ENCODE results near the gene TRIM54. TPM values are rescaled to one million over a fixed set of nuclear protein-coding genes. Genes with fewer than 3 reads are reported as not detected.

The TRIM54 gene
- total and polyA plus RNA-seq, 2 donors from 2014 or later, result 0.31 to 2.1 TPM

DNA sequence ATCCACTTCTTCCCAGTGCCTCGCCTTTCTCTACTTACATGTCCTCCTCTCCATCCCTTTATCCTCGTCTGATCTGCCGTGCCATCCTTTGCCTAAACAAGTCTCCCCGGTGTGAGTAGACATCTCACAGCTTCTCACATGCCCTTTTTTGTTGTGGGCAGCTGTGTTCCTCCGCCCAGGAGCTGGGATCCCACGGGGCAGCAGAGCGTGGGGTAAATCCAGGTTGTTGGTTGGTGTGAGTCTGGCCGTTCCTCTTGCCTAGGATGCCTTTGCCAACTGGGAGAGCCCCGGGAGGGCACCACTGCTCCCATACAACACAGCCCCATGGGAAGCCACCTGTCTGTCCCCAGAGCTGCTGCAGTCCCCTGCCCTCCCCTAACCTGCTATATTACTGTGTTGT lies 41.8 kb upstream of the TRIM54 start:
- Histone ChIP-seq H3K27me3 (ENCODE audit: control insufficient read depth, insufficient read depth, low read length) (no peaks in the 10 kb centered on the region), H3K4me1 (ENCODE audit: control insufficient read depth in 2 of 3, insufficient read depth in 2 of 3, low read depth in 1 of 3, low read length in 3 of 3) (no peaks in the 10 kb centered on the region), H3K27ac (ENCODE audit: low read depth in 2 of 2, low read length in 2 of 2) (no peak overlapping the region), H3K4me3 (ENCODE audit: low read length in 3 of 3) (no peak overlapping the region), H3K36me3 (ENCODE audit: control insufficient read depth in 2 of 3, insufficient read depth in 3 of 3, low read length in 3 of 3) (peaks cover 0 to 52% (median 34%) of the 10 kb centered on the region in 3 donors), H3K9me3 (ENCODE audit: control insufficient read depth in 2 of 3, insufficient read depth in 1 of 3, low read length in 3 of 3) (no peaks in the 10 kb centered on the region), H3K9ac (ENCODE audit: low read length in 3 of 3) (no peak overlapping the region)
- DNase-seq (no peak), FAIRE-seq (no peak)
- TF ChIP-seq CTCF (IDR thresholded peaks at IDR 0.05; ENCODE audit: borderline replicate concordance, extremely low read depth, insufficient read depth), result no peak
- intact Hi-C loops (cut with DNase I), result no loop called here

DNA sequence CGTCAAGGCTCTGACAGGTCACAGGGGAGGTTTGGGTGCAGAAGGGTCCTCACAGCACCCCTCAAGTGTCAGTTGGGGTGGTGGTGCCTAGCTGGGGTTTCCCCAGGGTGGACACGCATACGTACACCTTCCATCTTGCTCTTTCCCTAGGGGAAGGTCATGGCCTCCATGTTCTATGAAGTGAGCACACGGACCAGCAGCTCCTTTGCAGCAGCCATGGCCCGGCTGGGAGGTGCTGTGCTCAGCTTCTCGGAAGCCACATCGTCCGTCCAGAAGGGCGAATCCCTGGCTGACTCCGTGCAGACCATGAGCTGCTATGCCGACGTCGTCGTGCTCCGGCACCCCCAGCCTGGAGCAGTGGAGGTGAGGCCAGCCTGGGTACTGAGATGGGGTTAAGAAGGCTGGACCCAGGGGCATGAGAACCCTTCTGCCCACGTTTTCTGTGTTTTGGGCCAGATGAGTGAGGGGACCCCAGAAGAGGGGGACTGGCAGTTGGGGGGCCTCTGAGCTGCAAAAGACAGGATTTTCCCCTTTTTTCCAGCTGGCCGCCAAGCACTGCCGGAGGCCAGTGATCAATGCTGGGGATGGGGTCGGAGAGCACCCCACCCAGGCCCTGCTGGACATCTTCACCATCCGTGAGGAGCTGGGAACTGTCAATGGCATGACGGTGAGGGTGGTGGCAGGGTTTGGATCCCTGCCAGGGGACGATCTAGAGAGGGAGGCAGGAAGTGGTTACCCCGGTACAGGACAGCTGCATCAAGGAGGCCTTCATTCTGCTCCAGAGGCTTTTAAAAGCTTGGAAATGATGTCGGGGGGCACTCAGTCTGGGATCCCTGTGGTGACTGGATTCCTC lies 40.2 kb upstream of the TRIM54 start:
- TF ChIP-seq CTCF (IDR thresholded peaks at IDR 0.05; ENCODE audit: borderline replicate concordance, extremely low read depth, insufficient read depth), result no peak
- Histone ChIP-seq H3K36me3 (ENCODE audit: control insufficient read depth in 2 of 3, insufficient read depth in 3 of 3, low read length in 3 of 3) (peaks cover 0 to 40% (median 28%) of the 10 kb centered on the region in 3 donors), H3K9ac (ENCODE audit: low read length in 3 of 3) (no peak overlapping the region), H3K27ac (ENCODE audit: low read depth in 2 of 2, low read length in 2 of 2) (no peak overlapping the region), H3K9me3 (ENCODE audit: control insufficient read depth in 2 of 3, insufficient read depth in 1 of 3, low read length in 3 of 3) (no peaks in the 10 kb centered on the region), H3K4me1 (ENCODE audit: control insufficient read depth in 2 of 3, insufficient read depth in 2 of 3, low read depth in 1 of 3, low read length in 3 of 3) (no peaks in the 10 kb centered on the region), H3K27me3 (ENCODE audit: control insufficient read depth, insufficient read depth, low read length) (no peaks in the 10 kb centered on the region), H3K4me3 (ENCODE audit: low read length in 3 of 3) (no peak overlapping the region)
- intact Hi-C loops (cut with DNase I), result no loop called here
- DNase-seq, result no peak
- FAIRE-seq, result no peak

- no peak for FAIRE-seq
- Histone ChIP-seq H3K4me3 (ENCODE audit: low read length in 3 of 3) (no peak overlapping the region), H3K9ac (ENCODE audit: low read length in 3 of 3) (no peak overlapping the region), H3K9me3 (ENCODE audit: control insufficient read depth in 2 of 3, insufficient read depth in 1 of 3, low read length in 3 of 3) (no peaks in the 10 kb centered on the region), H3K27me3 (ENCODE audit: control insufficient read depth, insufficient read depth, low read length) (no peaks in the 10 kb centered on the region), H3K36me3 (ENCODE audit: control insufficient read depth in 2 of 3, insufficient read depth in 3 of 3, low read length in 3 of 3) (peaks cover 0 to 35% (median 26%) of the 10 kb centered on the region in 3 donors), H3K27ac (ENCODE audit: low read depth in 2 of 2, low read length in 2 of 2) (no peak overlapping the region), H3K4me1 (ENCODE audit: control insufficient read depth in 2 of 3, insufficient read depth in 2 of 3, low read depth in 1 of 3, low read length in 3 of 3) (no peaks in the 10 kb centered on the region)
- no peak for DNase-seq
- intact Hi-C loops (cut with DNase I), result no loop called here
- no peak for TF ChIP-seq CTCF (IDR thresholded peaks at IDR 0.05; ENCODE audit: borderline replicate concordance, extremely low read depth, insufficient read depth)
Observed at GRCh38 chr2:27242614-27242951, 39.6 kb upstream of the TRIM54 start.
